ENCODE measurements around the gene FOXD4. TPM values are rescaled to one million over a fixed set of nuclear protein-coding genes. Genes with fewer than 3 reads are reported as not detected.
"Not testable (repeated sequence)": the region's sequence is repeated elsewhere in the genome, so short reads cannot be mapped to it uniquely, and the experiment has no call there.

Gene FOXD4
- total and polyA plus RNA-seq, 2 donors: 0.38 to 0.82 TPM

DNA sequence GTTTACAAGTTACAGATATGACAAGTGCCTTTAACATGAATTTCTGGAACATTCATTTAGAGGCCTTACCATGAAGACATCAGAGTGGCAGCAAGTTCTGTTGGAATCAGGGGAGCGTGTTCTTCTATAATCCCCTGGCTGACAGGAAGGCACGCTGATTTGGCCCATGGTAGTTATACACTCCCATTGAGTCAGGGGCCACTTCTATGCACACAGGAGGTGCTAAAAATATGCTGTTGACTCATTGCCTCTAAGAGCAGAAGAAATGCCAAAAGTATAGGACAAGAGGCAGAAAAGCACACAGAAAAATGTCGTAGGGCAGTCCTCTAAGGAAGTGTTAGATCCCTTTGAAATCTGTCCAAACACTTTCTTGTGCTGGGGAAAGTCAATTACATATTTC is 39.9 kb downstream of the FOXD4 start:
- WGBS: 93% methylated on average over 3 of the region's 3 CpGs
- not testable (repeated sequence) for H3K4me1 ChIP-seq (ENCODE audit: control insufficient read depth in 2 of 2, insufficient read depth in 2 of 2, low read length in 2 of 2); DNase-seq (ENCODE audit: low read depth in 6 of 9, low spot score in 9 of 9); H3K27ac ChIP-seq (ENCODE audit: low read depth in 1 of 2, low read length in 1 of 2); H3K36me3 ChIP-seq (ENCODE audit: control insufficient read depth in 2 of 2, insufficient read depth in 2 of 2, low read length in 1 of 2); H3K9me3 ChIP-seq (ENCODE audit: control insufficient read depth in 2 of 2, insufficient read depth in 1 of 2, low read length in 1 of 2); H3K4me3 ChIP-seq (ENCODE audit: low read length in 2 of 2)
- H3K27me3 ChIP-seq (ENCODE audit: control insufficient read depth in 2 of 2, insufficient read depth in 1 of 2, low read length in 1 of 2): peaks cover 0 to 12% of the 10 kb centered on the region in 2 donors

DNA sequence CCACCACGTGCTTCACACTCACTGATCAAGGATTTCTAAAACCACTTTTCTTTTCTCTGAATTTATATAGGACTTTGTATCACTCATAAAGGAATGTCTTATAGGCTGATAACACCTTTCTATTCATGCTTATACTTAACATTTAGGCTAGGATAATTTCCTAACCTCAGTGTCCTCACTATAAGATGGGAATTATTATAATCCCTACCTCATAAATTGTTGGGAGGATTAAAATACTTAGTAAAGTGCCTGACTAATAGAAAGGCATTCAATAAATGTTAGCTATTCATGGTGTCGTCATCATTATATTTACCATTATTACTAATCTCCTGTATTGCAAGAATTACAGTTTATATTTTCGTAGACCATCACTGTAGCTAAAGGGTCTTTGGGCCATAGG is 41.8 kb downstream of the FOXD4 start:
- H3K4me1 ChIP-seq (ENCODE audit: control insufficient read depth in 2 of 2, insufficient read depth in 2 of 2, low read length in 2 of 2); H3K36me3 ChIP-seq (ENCODE audit: control insufficient read depth in 2 of 2, insufficient read depth in 2 of 2, low read length in 1 of 2); DNase-seq (ENCODE audit: low read depth in 6 of 9, low spot score in 9 of 9); H3K27ac ChIP-seq (ENCODE audit: low read depth in 1 of 2, low read length in 1 of 2); H3K9me3 ChIP-seq (ENCODE audit: control insufficient read depth in 2 of 2, insufficient read depth in 1 of 2, low read length in 1 of 2); H3K4me3 ChIP-seq (ENCODE audit: low read length in 2 of 2): not testable (repeated sequence)
- WGBS: 97% methylated on average over 3 of the region's 3 CpGs
- peaks cover 2 to 18% of the 10 kb centered on the region in 2 donors for H3K27me3 ChIP-seq (ENCODE audit: control insufficient read depth in 2 of 2, insufficient read depth in 1 of 2, low read length in 1 of 2)

DNA sequence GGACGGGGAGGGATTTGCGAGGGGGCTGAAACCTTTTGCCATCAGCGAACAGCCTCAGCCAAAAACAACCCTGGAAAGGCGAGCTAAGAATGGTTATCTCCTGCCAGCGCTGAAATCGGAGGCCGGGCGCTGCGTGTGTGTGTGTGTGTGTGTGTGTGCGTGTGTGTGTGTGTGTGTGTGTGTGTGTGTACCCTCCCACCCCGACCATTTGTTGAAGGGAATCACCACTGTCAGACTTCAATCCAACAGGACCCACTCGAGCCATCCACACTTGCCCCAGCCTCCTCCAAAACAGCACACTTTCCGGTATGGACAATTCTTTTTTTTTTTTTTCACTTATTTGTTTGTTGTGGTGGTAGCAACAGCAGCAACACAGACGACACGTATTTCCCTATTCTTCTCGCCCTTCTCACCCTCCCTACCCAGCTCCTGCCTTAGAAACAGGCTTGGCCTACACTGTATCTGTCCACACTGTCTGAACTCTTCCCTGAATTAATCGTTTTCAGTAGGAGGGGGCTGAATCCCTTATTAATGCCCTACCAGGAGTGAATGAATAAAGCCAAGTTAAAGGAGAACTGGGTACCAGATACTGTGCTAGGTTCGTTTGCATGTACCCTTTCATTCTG is 44.2 kb downstream of the FOXD4 start:
- DNase-seq (ENCODE audit: low read depth in 6 of 9, low spot score in 9 of 9): peak in 1 of 9 donors; percentile 0
- not testable (repeated sequence) for H3K27ac ChIP-seq (ENCODE audit: low read depth in 1 of 2, low read length in 1 of 2); H3K36me3 ChIP-seq (ENCODE audit: control insufficient read depth in 2 of 2, insufficient read depth in 2 of 2, low read length in 1 of 2); H3K9me3 ChIP-seq (ENCODE audit: control insufficient read depth in 2 of 2, insufficient read depth in 1 of 2, low read length in 1 of 2); H3K4me1 ChIP-seq (ENCODE audit: control insufficient read depth in 2 of 2, insufficient read depth in 2 of 2, low read length in 2 of 2)
- WGBS: 37% methylated on average over 18 of the region's 18 CpGs
- H3K27me3 ChIP-seq (ENCODE audit: control insufficient read depth in 2 of 2, insufficient read depth in 1 of 2, low read length in 1 of 2): peaks cover 2 to 18% of the 10 kb centered on the region in 2 donors
- H3K4me3 ChIP-seq (ENCODE audit: low read length in 2 of 2): peak overlapping the region; percentile 22 to 57

DNA sequence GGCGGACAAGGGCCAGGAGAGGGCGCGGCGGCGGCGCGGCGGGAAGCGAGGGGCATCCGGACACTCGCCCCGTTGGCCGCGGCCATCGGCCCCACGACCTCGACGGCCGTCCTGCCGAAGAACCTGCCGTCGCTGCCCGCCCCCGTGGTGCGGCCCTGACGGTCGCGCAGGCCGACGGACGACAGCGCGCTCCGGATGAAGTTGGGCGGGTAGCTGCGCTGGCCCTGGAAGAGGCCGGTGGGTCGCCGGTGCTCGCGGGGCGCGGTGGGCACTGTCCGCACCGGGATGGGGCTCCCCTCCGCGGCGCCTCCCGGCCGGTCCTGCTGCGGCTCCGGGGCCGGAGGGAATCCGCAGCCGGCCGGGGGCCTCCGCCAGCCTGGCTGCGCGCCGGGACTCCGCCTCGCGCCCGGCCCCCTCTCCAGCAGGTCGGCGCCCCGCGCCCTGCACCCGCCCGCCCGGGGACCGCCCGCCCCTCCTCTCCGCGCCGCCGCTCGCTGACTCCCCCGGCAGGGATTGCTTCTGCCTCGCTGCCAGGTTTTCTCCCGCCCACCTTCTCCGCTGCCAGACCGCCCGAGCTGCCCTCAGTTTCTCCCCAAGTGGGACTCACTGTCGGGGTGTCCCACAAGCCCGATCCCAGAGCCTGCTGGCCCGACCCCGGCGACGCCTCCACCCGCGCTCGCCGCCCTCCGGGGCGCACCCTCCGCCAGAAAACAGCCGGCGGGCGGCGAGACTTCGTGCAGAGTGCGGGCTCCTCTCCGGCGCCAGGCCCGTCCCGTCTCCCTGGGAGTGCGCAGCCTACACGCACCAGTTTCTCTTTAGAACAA is 44.9 kb downstream of the FOXD4 start:
- not testable (repeated sequence) for H3K4me1 ChIP-seq (ENCODE audit: control insufficient read depth in 2 of 2, insufficient read depth in 2 of 2, low read length in 2 of 2); H3K36me3 ChIP-seq (ENCODE audit: control insufficient read depth in 2 of 2, insufficient read depth in 2 of 2, low read length in 1 of 2); H3K9me3 ChIP-seq (ENCODE audit: control insufficient read depth in 2 of 2, insufficient read depth in 1 of 2, low read length in 1 of 2); H3K27ac ChIP-seq (ENCODE audit: low read depth in 1 of 2, low read length in 1 of 2)
- WGBS: 1% methylated on average over 99 of the region's 109 CpGs
- peak overlapping the region; percentile 22 to 57 for H3K4me3 ChIP-seq (ENCODE audit: low read length in 2 of 2)
- peak in 3 of 9 donors; percentile 2 to 49 (median 30) for DNase-seq (ENCODE audit: low read depth in 6 of 9, low spot score in 9 of 9)
- H3K27me3 ChIP-seq (ENCODE audit: control insufficient read depth in 2 of 2, insufficient read depth in 1 of 2, low read length in 1 of 2): peaks cover 2 to 18% of the 10 kb centered on the region in 2 donors

Other genes starting within 250 kb of the FOXD4 start
- 14.0 TPM for gene WASHC1, start 89.0 kb downstream of the FOXD4 start, total RNA-seq
- 70.1 TPM for gene WASHC1, start 89.0 kb downstream of the FOXD4 start, polyA plus RNA-seq
- gene ZNG1A, start 60.6 kb upstream of the FOXD4 start, total RNA-seq: 36.2 TPM
- 58.4 TPM for gene ZNG1A, start 60.6 kb upstream of the FOXD4 start, polyA plus RNA-seq
- 54.5 TPM for gene DOCK8, start 96.4 kb upstream of the FOXD4 start, total RNA-seq
- gene DOCK8, start 96.4 kb upstream of the FOXD4 start, polyA plus RNA-seq: 60.4 TPM

Data from thymus (tissue), 11 donors.